ENCODE results near the gene NEIL1. TPM values are rescaled to one million over a fixed set of nuclear protein-coding genes. Genes with fewer than 3 reads are reported as not detected.

NEIL1 gene
- total and polyA plus RNA-seq, 2 of the 8 experiments (the other 6 are each of a cell fraction or from before 2014, with no cell fraction given), result 10.4 to 10.9 TPM

- Histone ChIP-seq H2BK15ac (ENCODE audit: low read length) (no peak overlapping the region), H3K23me2 (ENCODE audit: low read depth, low read length) (peaks cover 4% of the 10 kb centered on the region), H4K5ac (ENCODE audit: insufficient read length, low read depth, low read length) (no peak overlapping the region), H3K9me3 (ENCODE audit: insufficient read depth in 2 of 2, low read depth in 1 of 2, low read length in 1 of 2) (no peaks in the 10 kb centered on the region), H3K27ac (ENCODE audit: low read depth, low read length) (no peak overlapping the region), H3K79me1 (ENCODE audit: low read depth, low read length) (no peaks in the 10 kb centered on the region), H3K18ac (ENCODE audit: extremely low read depth, low read length) (no peak overlapping the region), H3K4me1 (replicated peaks in 1 of 4; ENCODE audit: control insufficient read depth in 3 of 4, insufficient read depth in 4 of 4, low read length in 3 of 4) (peaks cover 0 to 4% (median 1%) of the 10 kb centered on the region in 4 experiments; a peak in 4 of 7 replicates), H3K9ac (replicated peaks in 1 of 4; ENCODE audit: extremely low read depth in 1 of 4, low read depth in 3 of 4, low read length in 3 of 4) (no peak overlapping the region; a peak in 1 of 7 replicates), H4K91ac (replicated peaks; ENCODE audit: insufficient read length, low read length) (no peak overlapping the region), H3K4me3 (ENCODE audit: extremely low read depth in 1 of 4, insufficient read depth in 2 of 4, low read depth in 3 of 4, low read length in 4 of 4) (no peak overlapping the region), H2AK5ac (ENCODE audit: low read depth, low read length) (no peak overlapping the region), H3K14ac (ENCODE audit: insufficient read length) (no peak overlapping the region), H2BK5ac (ENCODE audit: low read depth, low read length) (no peak overlapping the region), H3K4ac (replicated peaks; ENCODE audit: insufficient read length, low read depth, low read length) (no peak overlapping the region), H4K8ac (ENCODE audit: extremely low read depth, insufficient read depth, low read length) (no peak overlapping the region), H2AFZ (ENCODE audit: low read length) (no peak overlapping the region), H2BK20ac (ENCODE audit: low read length) (no peak overlapping the region), H3K27me3 (replicated peaks in 1 of 4; ENCODE audit: control insufficient read depth in 3 of 4, extremely low read depth in 1 of 4, insufficient read depth in 3 of 4, low read length in 3 of 4) (no peaks in the 10 kb centered on the region), H3K36me3 (ENCODE audit: control insufficient read depth in 2 of 4, insufficient read depth in 4 of 4, low read length in 3 of 4) (peaks cover 0 to 10% (median 5%) of the 10 kb centered on the region in 4 experiments; a peak in 5 of 8 replicates), H2BK120ac (replicated peaks; ENCODE audit: low read depth, low read length) (no peak overlapping the region), H2BK12ac (ENCODE audit: low read depth, low read length) (no peak overlapping the region), H3K79me2 (ENCODE audit: control insufficient read depth in 1 of 2, insufficient read depth in 2 of 2, low read length in 2 of 2) (no peaks in the 10 kb centered on the region), H3K4me2 (ENCODE audit: insufficient read depth in 1 of 2, low read depth in 2 of 2, low read length in 2 of 2) (no peak overlapping the region), H4K20me1 (replicated peaks in 1 of 2; ENCODE audit: control insufficient read depth in 1 of 2, insufficient read depth in 2 of 2, low read length in 2 of 2) (peaks cover 0 to 5% of the 10 kb centered on the region in 2 experiments), H3K23ac (ENCODE audit: insufficient read length) (no peak overlapping the region), H3K56ac (replicated peaks; ENCODE audit: insufficient read length, low read depth, low read length) (no peak overlapping the region)
- ChIA-PET CTCF (ENCODE audit: partially characterized antibody) (no interaction called here), POLR2A (ENCODE audit: partially characterized antibody) (interaction anchor here (6.5 kb wide), 1 partner anchor 15 kb away, joined by 69 read pairs; the partner anchor contains the start of gene NEIL1)
- 92% methylated on average over 6 of the region's 6 CpGs; no CpG with 5 or more reads in 1 of the 2 experiments for WGBS, 2 experiments (ENCODE audit: extremely low coverage in 1 of 2, insufficient coverage in 1 of 2, insufficient read length in 1 of 2, insufficient replicate concordance in 2 of 2, low coverage in 1 of 2, low lambda C conversion rate in 2 of 2, missing lambda C conversion rate in 1 of 2)
- TF ChIP-seq CHD2 (IDR thresholded peaks at IDR 0.05; ENCODE audit: low read length) (no peak), TBP (IDR thresholded peaks at IDR 0.05; ENCODE audit: low read depth, low read length) (no peak), KDM1A (IDR thresholded peaks at IDR 0.05; ENCODE audit: borderline replicate concordance, low read length) (no peak), FOSL1 (IDR thresholded peaks at IDR 0.05; ENCODE audit: insufficient read depth, low read depth, low read length) (no peak), KDM5A (IDR thresholded peaks at IDR 0.05; ENCODE audit: low read length) (no peak), CEBPB (IDR thresholded peaks at IDR 0.05; ENCODE audit: low read depth, low read length) (no peak), CTCF (IDR thresholded peaks at IDR 0.05; ENCODE audit: control extremely low read depth in 1 of 3, insufficient read depth in 1 of 3, low read depth in 1 of 3, low read length in 3 of 3) (no peak), KDM4A (IDR thresholded peaks at IDR 0.05; ENCODE audit: low read depth, low read length, severe bottlenecking) (no peak), JUN (IDR thresholded peaks at IDR 0.05; ENCODE audit: low read depth, low read length) (no peak)
- DNase-seq (ENCODE audit: low read depth in 1 of 2, low spot score in 2 of 2) (no peak), FAIRE-seq (no peak)
Observed at GRCh38 chr15:75364881-75365280, 18.0 kb downstream of the NEIL1 start.
